Measurements from ENCODE around the gene GLUL. TPM values are rescaled to one million over a fixed set of nuclear protein-coding genes. Genes with fewer than 3 reads are reported as not detected.

Gene GLUL
- total RNA-seq, 1 experiment from 2014 or later: 159 TPM

DNA sequence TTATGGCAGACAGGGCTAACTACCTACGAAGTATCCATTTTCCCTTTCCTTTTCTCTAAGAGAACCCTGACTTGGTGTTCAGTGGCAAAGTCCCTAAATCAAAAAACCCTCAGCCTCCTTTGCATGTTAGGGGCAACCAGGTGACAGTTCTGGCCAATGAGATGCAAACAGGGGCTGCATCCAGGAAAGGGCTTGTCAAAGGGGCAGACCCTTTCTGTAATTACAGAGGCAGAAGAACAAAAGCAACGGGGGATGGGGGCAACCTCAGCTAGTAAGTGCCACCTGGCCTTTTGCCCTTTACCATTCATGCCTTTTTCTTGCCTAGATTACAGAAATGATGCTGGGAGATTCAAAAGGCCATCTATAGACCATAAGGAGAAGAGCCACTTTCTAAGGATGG, 34.4 kb downstream of the GLUL start:
- H2AFZ ChIP-seq (ENCODE audit: low read length): no peak overlapping the region
- TF ChIP-seq EZH2phosphoT487 (IDR thresholded peaks at IDR 0.05; ENCODE audit: borderline replicate concordance, low read length) (no peak), EZH2 (IDR thresholded peaks at IDR 0.05; ENCODE audit: low read length, unreplicated experiment) (no peak)
- TF ChIP-seq, protein P1, sequence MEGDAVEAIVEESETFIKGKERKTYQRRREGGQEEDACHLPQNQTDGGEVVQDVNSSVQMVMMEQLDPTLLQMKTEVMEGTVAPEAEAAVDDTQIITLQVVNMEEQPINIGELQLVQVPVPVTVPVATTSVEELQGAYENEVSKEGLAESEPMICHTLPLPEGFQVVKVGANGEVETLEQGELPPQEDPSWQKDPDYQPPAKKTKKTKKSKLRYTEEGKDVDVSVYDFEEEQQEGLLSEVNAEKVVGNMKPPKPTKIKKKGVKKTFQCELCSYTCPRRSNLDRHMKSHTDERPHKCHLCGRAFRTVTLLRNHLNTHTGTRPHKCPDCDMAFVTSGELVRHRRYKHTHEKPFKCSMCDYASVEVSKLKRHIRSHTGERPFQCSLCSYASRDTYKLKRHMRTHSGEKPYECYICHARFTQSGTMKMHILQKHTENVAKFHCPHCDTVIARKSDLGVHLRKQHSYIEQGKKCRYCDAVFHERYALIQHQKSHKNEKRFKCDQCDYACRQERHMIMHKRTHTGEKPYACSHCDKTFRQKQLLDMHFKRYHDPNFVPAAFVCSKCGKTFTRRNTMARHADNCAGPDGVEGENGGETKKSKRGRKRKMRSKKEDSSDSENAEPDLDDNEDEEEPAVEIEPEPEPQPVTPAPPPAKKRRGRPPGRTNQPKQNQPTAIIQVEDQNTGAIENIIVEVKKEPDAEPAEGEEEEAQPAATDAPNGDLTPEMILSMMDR (conservative IDR thresholded peaks at IDR 0.05; ENCODE audit: low read depth, low read length): no peak
- CTCF ChIA-PET: no interaction called here
- H4K20me1 ChIP-seq (ENCODE audit: low read length): no peaks in the 10 kb centered on the region
- H3K27me3 ChIP-seq (ENCODE audit: low read length): no peaks in the 10 kb centered on the region
- BruUV-seq (replicated peaks): no TSS peak
- no peak overlapping the region for H3K4me2 ChIP-seq (ENCODE audit: low read length)
- POLR2A ChIA-PET (ENCODE audit: unreplicated experiment): no interaction called here
- DNase-seq (no peak), ATAC-seq (no peak)
- H3K9me3 ChIP-seq (ENCODE audit: low read length): no peaks in the 10 kb centered on the region
- intact Hi-C loops (cut with micrococcal nuclease): no loop called here
- H3K36me3 ChIP-seq (ENCODE audit: low read depth, low read length): no peaks in the 10 kb centered on the region
- H3K9me2 ChIP-seq (replicated peaks; ENCODE audit: low read length): no peaks in the 10 kb centered on the region
- H3F3A ChIP-seq (ENCODE audit: low read length, unreplicated experiment): no peaks in the 10 kb centered on the region
- no peak overlapping the region for H3K4me3 ChIP-seq (ENCODE audit: low read length)
- no peak overlapping the region for H3K9ac ChIP-seq (ENCODE audit: low read length)
- H3K79me2 ChIP-seq (ENCODE audit: low read length): no peaks in the 10 kb centered on the region
- H3K27ac ChIP-seq (ENCODE audit: low read length): no peak overlapping the region
- no peaks in the 10 kb centered on the region for H3K4me1 ChIP-seq (ENCODE audit: insufficient read depth, low read length)

DNA sequence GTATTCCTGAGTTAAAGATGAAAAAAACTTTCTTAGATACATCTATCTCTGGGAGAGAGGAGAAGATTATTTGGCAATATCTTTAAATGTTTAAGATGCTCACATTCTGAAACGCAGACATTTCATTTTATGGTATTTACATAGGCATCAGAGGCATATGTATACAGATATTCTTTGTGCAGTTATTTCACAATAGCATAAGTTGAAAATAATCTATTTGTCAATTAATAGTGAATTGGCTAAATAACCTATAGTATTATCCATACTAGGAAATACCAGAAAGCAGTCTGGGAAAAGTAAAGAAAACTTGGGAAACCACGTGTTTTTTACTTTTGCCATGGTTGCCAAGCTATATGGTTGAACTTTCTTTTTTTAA, 35.9 kb downstream of the GLUL start:
- no peaks in the 10 kb centered on the region for H3K9me3 ChIP-seq (ENCODE audit: low read length)
- H3K27ac ChIP-seq (ENCODE audit: low read length): no peak overlapping the region
- ATAC-seq (no peak), DNase-seq (no peak)
- H3K4me2 ChIP-seq (ENCODE audit: low read length): no peak overlapping the region
- H3K9me2 ChIP-seq (replicated peaks; ENCODE audit: low read length): no peaks in the 10 kb centered on the region
- no peaks in the 10 kb centered on the region for H3K27me3 ChIP-seq (ENCODE audit: low read length)
- ChIA-PET CTCF (no interaction called here), POLR2A (ENCODE audit: unreplicated experiment) (no interaction called here)
- H4K20me1 ChIP-seq (ENCODE audit: low read length): no peaks in the 10 kb centered on the region
- BruUV-seq (replicated peaks): no TSS peak
- H3K36me3 ChIP-seq (ENCODE audit: low read depth, low read length): no peaks in the 10 kb centered on the region
- H3K4me3 ChIP-seq (ENCODE audit: low read length): no peak overlapping the region
- TF ChIP-seq EZH2phosphoT487 (IDR thresholded peaks at IDR 0.05; ENCODE audit: borderline replicate concordance, low read length) (no peak), EZH2 (IDR thresholded peaks at IDR 0.05; ENCODE audit: low read length, unreplicated experiment) (no peak)
- TF ChIP-seq, protein P1 (conservative IDR thresholded peaks at IDR 0.05; ENCODE audit: low read depth, low read length): no peak
- intact Hi-C loops (cut with micrococcal nuclease): no loop called here
- H3K79me2 ChIP-seq (ENCODE audit: low read length): no peaks in the 10 kb centered on the region
- no peak overlapping the region for H2AFZ ChIP-seq (ENCODE audit: low read length)
- no peak overlapping the region for H3K9ac ChIP-seq (ENCODE audit: low read length)
- H3K4me1 ChIP-seq (ENCODE audit: insufficient read depth, low read length): no peaks in the 10 kb centered on the region
- H3F3A ChIP-seq (ENCODE audit: low read length, unreplicated experiment): no peaks in the 10 kb centered on the region

DNA sequence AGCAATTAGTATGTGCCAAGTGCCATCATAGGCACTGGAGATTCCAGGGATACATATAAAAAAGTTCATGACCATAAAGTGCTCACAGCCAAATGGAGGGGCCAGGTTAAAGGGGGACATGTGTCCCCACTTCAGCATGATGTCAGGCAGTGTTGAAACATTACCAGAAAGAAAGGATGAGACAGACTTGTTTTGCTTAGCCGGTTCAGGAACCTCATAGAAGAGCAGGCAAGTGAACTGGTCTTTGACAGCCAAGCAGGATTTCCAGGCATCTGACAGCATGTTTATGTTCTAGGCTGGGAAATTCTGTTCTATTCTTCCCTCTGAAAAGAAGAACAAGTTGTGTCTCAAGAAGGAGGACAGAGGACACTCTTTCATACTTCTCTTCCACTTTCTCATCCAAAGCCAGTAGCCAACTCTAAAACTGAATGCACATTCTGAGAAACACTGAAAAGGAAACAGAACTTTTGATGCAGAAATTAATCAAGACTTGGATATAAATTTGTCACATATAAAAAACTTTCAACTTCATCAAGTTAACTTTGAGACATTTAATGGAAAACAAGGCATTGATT, 39.7 kb downstream of the GLUL start:
- no peaks in the 10 kb centered on the region for H4K20me1 ChIP-seq (ENCODE audit: low read length)
- ChIA-PET CTCF (no interaction called here), POLR2A (ENCODE audit: unreplicated experiment) (no interaction called here)
- H3K4me2 ChIP-seq (ENCODE audit: low read length): no peak overlapping the region
- H3K27ac ChIP-seq (ENCODE audit: low read length): no peak overlapping the region
- no peaks in the 10 kb centered on the region for H3K27me3 ChIP-seq (ENCODE audit: low read length)
- intact Hi-C loops (cut with micrococcal nuclease): no loop called here
- ATAC-seq: no peak
- H3K9me3 ChIP-seq (ENCODE audit: low read length): no peaks in the 10 kb centered on the region
- H3K79me2 ChIP-seq (ENCODE audit: low read length): no peaks in the 10 kb centered on the region
- H3F3A ChIP-seq (ENCODE audit: low read length, unreplicated experiment): no peaks in the 10 kb centered on the region
- no peak overlapping the region for H3K9ac ChIP-seq (ENCODE audit: low read length)
- DNase-seq: no peak
- H3K4me1 ChIP-seq (ENCODE audit: insufficient read depth, low read length): no peaks in the 10 kb centered on the region
- H3K4me3 ChIP-seq (ENCODE audit: low read length): no peak overlapping the region
- no peak overlapping the region for H2AFZ ChIP-seq (ENCODE audit: low read length)
- no TSS peak for BruUV-seq (replicated peaks)
- no peaks in the 10 kb centered on the region for H3K9me2 ChIP-seq (replicated peaks; ENCODE audit: low read length)
- no peaks in the 10 kb centered on the region for H3K36me3 ChIP-seq (ENCODE audit: low read depth, low read length)
- TF ChIP-seq EZH2phosphoT487 (IDR thresholded peaks at IDR 0.05; ENCODE audit: borderline replicate concordance, low read length) (no peak), EZH2 (IDR thresholded peaks at IDR 0.05; ENCODE audit: low read length, unreplicated experiment) (no peak)
- TF ChIP-seq, protein P1 (conservative IDR thresholded peaks at IDR 0.05; ENCODE audit: low read depth, low read length): no peak
